GM12872 (cell line): Measurements from ENCODE around the gene CLDN1.

Experiments
- TF ChIP-seq, protein P1 (sequence below): IDR thresholded peaks from 3 replicates; pipeline ENCODE4 v1.5.1; 2011; ENCODE audit warnings: low read depth, mild to moderate bottlenecking, low read length, moderate library complexity; ENCODE audit not compliant: insufficient read depth

CLDN1 gene

DNA sequence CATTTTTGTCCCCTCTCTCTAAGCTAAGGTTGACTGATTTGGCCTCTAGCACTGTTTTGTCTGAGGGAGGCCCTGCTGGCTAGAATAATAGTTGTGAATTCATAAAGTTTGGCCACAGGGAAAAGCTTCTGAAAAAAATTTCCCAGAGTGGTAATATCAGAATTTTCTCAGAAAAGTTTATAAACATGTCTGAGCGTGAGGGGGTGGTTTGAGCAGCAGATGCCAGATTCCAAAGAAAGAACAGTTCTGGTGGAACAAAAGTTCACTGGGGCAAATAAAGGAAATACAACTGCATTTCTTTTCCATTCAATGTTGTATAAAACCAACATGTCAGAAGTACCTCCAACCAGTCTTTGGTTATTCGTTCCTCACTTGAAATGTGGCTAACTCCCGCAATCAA lies 61.2 kb downstream of the CLDN1 start:
- TF ChIP-seq, protein P1, sequence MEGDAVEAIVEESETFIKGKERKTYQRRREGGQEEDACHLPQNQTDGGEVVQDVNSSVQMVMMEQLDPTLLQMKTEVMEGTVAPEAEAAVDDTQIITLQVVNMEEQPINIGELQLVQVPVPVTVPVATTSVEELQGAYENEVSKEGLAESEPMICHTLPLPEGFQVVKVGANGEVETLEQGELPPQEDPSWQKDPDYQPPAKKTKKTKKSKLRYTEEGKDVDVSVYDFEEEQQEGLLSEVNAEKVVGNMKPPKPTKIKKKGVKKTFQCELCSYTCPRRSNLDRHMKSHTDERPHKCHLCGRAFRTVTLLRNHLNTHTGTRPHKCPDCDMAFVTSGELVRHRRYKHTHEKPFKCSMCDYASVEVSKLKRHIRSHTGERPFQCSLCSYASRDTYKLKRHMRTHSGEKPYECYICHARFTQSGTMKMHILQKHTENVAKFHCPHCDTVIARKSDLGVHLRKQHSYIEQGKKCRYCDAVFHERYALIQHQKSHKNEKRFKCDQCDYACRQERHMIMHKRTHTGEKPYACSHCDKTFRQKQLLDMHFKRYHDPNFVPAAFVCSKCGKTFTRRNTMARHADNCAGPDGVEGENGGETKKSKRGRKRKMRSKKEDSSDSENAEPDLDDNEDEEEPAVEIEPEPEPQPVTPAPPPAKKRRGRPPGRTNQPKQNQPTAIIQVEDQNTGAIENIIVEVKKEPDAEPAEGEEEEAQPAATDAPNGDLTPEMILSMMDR, result no peak

DNA sequence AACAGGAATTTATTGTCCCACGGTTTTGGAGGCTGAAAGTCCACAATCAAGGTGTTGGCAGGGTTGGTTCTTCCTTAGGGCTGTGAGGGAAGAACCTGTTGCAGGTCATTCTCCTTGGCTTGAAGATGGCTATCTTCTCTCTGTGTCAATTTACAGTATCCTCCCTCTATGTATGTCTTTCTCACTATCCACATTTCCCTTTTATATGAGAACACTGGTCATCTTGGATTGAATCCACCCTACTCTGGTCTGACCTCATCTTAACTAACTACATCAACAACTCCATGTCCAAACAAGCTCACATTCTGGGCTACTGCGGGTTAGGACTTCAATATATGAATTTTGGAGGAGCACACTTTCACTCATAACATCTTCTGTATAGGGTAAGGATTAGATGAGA lies 61.9 kb downstream of the CLDN1 start:
- TF ChIP-seq, protein P1, result no peak

DNA sequence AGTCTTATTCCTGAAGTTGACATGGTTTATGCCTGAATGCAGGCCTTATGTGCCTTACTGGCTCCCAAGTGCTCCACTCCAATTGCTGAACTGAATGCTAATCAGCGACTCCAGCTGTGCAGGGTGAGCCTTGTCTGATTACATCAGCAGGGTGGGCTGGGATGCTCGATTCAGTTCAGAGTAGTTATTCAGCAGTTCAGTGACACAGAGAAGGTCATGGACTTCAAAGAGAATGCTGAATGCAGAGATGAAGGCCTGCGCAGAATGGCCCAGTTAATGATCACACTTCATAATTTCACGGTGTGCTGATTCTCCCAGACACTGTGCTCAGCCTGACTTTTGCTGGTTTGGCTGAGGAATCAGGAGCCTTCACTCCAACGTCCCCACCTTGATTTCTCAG lies 63.6 kb downstream of the CLDN1 start:
- TF ChIP-seq, protein P1, result no peak
